ENCODE results near the gene PDXK. TPM values are rescaled to one million over a fixed set of nuclear protein-coding genes. Genes with fewer than 3 reads are reported as not detected.

PDXK gene
- polyA plus RNA-seq, 1 donor from 2014 or later, result 35.5 TPM

DNA sequence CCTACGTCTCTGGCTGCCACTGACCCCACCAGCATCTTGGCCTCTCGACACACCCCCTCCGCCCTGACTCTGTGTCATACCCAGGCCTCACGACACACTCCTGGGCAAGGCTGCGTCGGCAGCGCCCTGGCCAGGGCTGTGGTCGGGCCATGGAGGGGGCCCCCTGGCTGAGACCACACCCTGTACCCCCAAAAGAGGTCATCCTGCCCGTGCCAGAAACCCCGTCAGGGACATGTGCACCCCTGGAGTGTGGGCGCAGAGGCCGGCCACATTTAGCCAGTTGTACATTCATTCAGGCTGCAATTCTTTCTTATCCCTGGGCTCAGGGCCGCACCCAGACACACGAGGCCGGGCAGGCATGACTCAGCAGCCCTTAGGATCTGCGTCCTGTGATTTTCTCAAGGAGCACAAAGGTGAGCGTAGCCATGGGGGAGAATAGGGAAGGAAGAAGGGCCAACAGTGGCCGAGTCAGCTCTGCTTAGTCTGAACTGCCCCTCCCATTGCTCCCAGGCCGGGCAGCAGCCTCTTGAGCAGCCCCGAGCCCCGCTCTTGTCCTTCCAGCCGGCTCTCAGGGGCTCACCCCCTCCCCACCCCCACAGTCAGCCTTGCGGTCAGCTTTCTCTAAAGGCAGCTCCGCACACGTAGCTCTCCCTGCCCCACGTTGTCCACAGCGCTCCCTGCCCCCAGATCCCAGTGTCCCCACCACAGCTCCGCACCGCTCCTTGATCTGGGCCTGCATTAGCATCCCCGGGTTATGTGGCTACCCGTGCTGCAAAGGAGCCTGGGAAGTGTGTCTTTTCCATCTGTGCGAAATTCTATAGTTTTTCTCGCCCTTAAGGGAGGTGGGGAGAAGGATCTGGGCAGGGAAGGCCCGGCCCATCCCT lies 49.3 kb downstream of the PDXK start:
- H3K4me1 Mint-ChIP-seq, result peaks cover 0 to 8% (median 3%) of the 10 kb centered on the region in 3 donors
- H3K36me3 Mint-ChIP-seq, result no peaks in the 10 kb centered on the region
- peak overlapping the region in 1 of 4 donors; percentile 28 for H3K4me3 Mint-ChIP-seq
- peak overlapping the region in 1 of 3 donors; percentile 45 for H3K27ac Mint-ChIP-seq
- peaks cover 2% of the 10 kb centered on the region for H3K27me3 Mint-ChIP-seq
- H3K9me3 Mint-ChIP-seq, result no peaks in the 10 kb centered on the region

DNA sequence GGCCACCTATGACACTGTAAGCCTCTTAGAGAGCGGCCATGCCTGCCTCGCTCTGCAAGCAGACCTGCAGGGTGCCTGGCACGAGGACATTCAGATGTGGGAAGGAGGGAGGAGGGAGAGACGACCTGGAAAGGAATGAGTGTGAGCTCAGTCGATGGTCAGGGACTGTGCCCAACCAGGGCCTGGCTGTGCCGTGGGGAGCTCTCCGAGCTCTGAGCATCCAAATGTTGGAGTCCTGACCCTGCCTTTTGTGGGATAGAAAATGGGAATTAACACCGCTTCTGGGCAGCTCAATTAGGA lies 49.9 kb downstream of the PDXK start:
- Mint-ChIP-seq H3K4me1 (peaks cover 0 to 9% (median 3%) of the 10 kb centered on the region in 3 donors), H3K27ac (no peak overlapping the region), H3K9me3 (no peaks in the 10 kb centered on the region), H3K4me3 (peak overlapping the region in 1 of 4 donors; percentile 39), H3K36me3 (no peaks in the 10 kb centered on the region), H3K27me3 (peaks cover 2% of the 10 kb centered on the region)

- H3K27me3 Mint-ChIP-seq, result peaks cover 2% of the 10 kb centered on the region
- no peaks in the 10 kb centered on the region for H3K36me3 Mint-ChIP-seq
- no peak overlapping the region for H3K27ac Mint-ChIP-seq
- H3K4me1 Mint-ChIP-seq, result peaks cover 0 to 12% (median 3%) of the 10 kb centered on the region in 3 donors
- H3K4me3 Mint-ChIP-seq, result no peak overlapping the region
- no peaks in the 10 kb centered on the region for H3K9me3 Mint-ChIP-seq
Observed at GRCh38 chr21:43769325-43769958, 50.5 kb downstream of the PDXK start.

DNA sequence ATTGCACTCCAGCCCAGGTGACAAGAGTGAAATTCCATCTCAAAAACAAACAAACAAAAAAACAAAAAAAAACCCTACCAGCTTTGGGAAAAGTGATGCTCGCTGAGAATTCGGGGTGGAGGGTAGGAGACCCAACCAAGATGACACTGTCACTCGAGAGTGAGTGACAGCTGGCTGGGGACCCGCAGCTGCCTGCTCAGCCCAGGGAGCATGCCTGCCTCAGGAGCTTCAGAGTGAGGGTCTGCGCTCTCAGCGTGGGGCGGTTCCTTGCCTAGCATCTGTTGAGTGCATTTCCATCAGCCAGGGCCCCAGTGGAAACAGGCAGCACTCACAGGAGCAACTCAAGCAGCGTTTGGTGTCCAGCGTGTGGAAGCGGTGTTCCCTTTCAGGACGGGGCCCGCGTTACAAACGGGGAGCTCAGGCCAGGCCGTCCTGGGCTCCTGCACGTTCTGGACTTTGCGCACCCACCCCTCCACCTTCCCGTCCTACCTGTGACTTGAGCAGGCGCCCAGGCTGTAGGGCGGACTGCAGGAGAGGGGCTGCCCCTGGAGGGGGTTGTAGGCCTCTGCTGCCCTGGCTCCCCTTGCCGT lies 51.2 kb downstream of the PDXK start:
- H3K36me3 Mint-ChIP-seq, result no peaks in the 10 kb centered on the region
- peaks cover 2% of the 10 kb centered on the region for H3K27me3 Mint-ChIP-seq
- no peak overlapping the region for H3K27ac Mint-ChIP-seq

DNA sequence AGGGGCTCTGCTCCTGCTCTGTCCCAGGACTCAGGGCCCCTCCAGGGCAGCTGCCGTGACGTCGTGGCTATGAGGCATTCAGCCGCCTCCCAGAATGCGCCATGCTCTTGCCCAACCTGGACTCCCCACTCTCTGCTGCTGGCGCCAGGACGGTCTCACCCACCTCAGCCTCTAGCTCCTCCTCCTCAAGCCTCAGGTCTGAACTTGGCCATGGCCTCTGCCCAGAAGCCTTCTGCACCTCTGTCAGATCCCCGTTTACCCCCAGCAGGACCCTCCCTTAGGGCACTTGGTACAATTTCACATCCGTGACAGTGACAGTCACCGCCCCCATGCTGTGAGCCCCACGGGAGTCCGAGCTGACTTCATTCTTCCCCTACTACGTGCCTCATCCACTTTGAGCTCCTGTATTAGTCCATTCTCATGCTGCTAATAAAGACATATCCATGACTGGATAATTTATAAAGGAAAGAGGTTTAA lies 52.3 kb downstream of the PDXK start:
- Mint-ChIP-seq H3K4me1 (peaks cover 6 to 22% (median 6%) of the 10 kb centered on the region in 3 donors), H3K9me3 (no peaks in the 10 kb centered on the region), H3K4me3 (peak overlapping the region in 1 of 4 donors; percentile 68), H3K27ac (peak overlapping the region in 1 of 3 donors; percentile 10), H3K36me3 (no peaks in the 10 kb centered on the region), H3K27me3 (peaks cover 2% of the 10 kb centered on the region)

More for the DNA sequence above, 51.2 kb downstream of the PDXK start:
- Mint-ChIP-seq H3K9me3 (no peaks in the 10 kb centered on the region), H3K4me1 (peaks cover under 1 to 16% (median 3%) of the 10 kb centered on the region in 3 donors), H3K4me3 (no peak overlapping the region)

- H3K36me3 Mint-ChIP-seq, result no peaks in the 10 kb centered on the region
- no peaks in the 10 kb centered on the region for H3K9me3 Mint-ChIP-seq
- peaks cover 6 to 22% (median 6%) of the 10 kb centered on the region in 3 donors for H3K4me1 Mint-ChIP-seq
- H3K27me3 Mint-ChIP-seq, result peaks cover 2% of the 10 kb centered on the region
- peak overlapping the region in 1 of 3 donors; percentile 10 for H3K27ac Mint-ChIP-seq
- peak overlapping the region in 1 of 4 donors; percentile 68 for H3K4me3 Mint-ChIP-seq
Observed at GRCh38 chr21:43771698-43772424, 52.9 kb downstream of the PDXK start.

GRCh38 chr21:43772425-43772821 lies 53.5 kb downstream of the PDXK start:
- H3K4me1 Mint-ChIP-seq, result peaks cover 6 to 22% (median 6%) of the 10 kb centered on the region in 3 donors
- no peaks in the 10 kb centered on the region for H3K9me3 Mint-ChIP-seq
- H3K27ac Mint-ChIP-seq, result no peak overlapping the region
- no peak overlapping the region for H3K4me3 Mint-ChIP-seq
- H3K36me3 Mint-ChIP-seq, result no peaks in the 10 kb centered on the region
- H3K27me3 Mint-ChIP-seq, result peaks cover 2% of the 10 kb centered on the region

DNA sequence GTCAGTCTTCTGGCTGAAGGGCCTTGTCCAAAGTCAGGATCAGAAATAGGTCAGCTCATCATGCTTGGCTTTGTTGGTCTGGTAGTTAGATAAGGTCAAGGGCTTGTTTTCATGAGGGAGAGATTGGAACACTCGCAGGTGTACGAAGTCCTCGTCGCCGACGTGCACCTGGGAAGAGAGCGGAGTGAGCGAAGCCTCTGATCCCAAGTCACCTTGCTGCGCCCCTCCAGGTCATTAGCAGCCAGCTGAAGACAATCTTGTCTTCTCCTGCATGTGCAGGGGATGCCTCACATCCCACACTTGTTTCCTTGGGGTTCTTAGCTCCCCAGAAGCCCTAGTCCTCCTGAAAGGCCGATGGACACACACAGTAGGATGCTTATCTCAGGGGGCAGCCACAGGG lies 55.2 kb downstream of the PDXK start:
- Mint-ChIP-seq H3K9me3 (no peaks in the 10 kb centered on the region), H3K4me3 (peak overlapping the region in 3 of 4 donors; percentile 30 to 96 (median 94)), H3K27ac (peak overlapping the region in 1 of 3 donors; percentile 52), H3K4me1 (peaks cover 6 to 31% (median 15%) of the 10 kb centered on the region in 3 donors), H3K36me3 (no peaks in the 10 kb centered on the region), H3K27me3 (peaks cover 1% of the 10 kb centered on the region)

- peak overlapping the region; percentile 77 to 96 (median 80) for H3K27ac Mint-ChIP-seq
- H3K27me3 Mint-ChIP-seq, result peaks cover 1% of the 10 kb centered on the region
- H3K4me3 Mint-ChIP-seq, result peak overlapping the region; percentile 88 to 96 (median 94)
- H3K9me3 Mint-ChIP-seq, result no peaks in the 10 kb centered on the region
- H3K4me1 Mint-ChIP-seq, result peaks cover 6 to 30% (median 15%) of the 10 kb centered on the region in 3 donors
- H3K36me3 Mint-ChIP-seq, result no peaks in the 10 kb centered on the region
Observed at GRCh38 chr21:43775190-43775589, 56.3 kb downstream of the PDXK start.

DNA sequence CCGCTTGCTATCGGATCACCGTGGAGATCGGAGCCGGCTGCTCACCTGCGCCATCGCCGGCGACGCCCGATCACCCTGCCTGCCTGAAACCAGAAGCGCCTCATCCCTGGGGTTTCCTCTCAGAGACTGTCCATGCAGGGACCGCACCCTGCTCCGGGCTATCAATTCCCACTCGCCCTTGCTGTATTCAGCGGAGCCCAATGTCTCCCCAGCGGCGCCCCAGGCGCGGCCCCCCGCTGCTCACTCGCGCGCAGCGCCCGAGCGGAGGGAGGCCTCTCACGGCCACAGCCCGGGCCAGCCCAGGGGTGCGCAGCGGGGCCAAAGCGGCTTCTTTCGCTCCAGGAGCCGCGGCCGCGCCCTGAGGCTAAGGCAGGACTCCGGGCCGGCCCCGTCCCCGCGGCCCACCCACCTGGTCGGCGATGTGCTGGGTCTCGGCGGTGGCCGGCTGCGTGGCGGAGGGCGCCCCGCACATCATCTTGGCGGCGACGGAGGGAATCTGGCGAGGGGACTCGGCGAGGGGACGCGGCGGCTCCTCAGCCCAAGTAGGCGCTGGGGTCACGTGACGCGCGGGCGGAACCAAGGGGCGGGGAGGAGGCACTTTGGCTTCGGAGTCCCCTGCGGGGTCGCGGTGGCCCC lies 57.0 kb downstream of the PDXK start, which contains the start of gene CSTB:
Gene CSTB, minus strand, starts transcription at position 514 of the 636 bp plus-strand sequence. Its CDS starts 39 bp downstream, at position 475.
- no peaks in the 10 kb centered on the region for H3K36me3 Mint-ChIP-seq
- H3K4me3 Mint-ChIP-seq, result peak within 1 kb of the TSS; percentile 88 to 96 (median 94)
- H3K9me3 Mint-ChIP-seq, result no peaks in the 10 kb centered on the region
- peaks cover 1% of the 10 kb centered on the region for H3K27me3 Mint-ChIP-seq
- H3K4me1 Mint-ChIP-seq, result peaks cover 6 to 30% (median 15%) of the 10 kb centered on the region in 3 donors
- peak within 1 kb of the TSS; percentile 77 to 96 (median 80) for H3K27ac Mint-ChIP-seq

DNA sequence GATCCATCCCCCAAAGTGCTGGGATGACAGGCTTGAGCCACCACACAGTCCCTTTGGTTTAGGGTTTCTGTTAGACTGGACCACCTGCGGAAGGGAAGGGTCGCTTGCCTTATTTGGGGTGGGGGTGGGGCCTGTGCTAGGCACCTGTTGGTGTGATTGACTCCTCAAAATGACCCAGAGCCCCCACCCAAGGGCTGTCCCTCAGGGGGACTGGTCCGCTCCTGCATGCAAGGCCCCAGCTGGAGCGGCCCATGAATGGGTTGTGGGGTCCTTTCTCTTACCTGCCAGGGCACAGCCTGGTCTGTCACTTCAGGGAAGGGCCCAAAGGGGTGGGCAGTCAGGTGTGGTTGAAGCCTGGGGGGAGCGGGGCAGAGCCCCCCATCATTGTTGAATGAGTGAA lies 59.0 kb downstream of the PDXK start:
- Mint-ChIP-seq H3K9me3 (no peaks in the 10 kb centered on the region), H3K4me3 (peak overlapping the region in 3 of 4 donors; percentile 66 to 87 (median 85)), H3K36me3 (no peaks in the 10 kb centered on the region), H3K4me1 (peaks cover 6 to 26% (median 13%) of the 10 kb centered on the region in 3 donors), H3K27me3 (peaks cover 1% of the 10 kb centered on the region), H3K27ac (peak overlapping the region in 1 of 3 donors; percentile 43)

DNA sequence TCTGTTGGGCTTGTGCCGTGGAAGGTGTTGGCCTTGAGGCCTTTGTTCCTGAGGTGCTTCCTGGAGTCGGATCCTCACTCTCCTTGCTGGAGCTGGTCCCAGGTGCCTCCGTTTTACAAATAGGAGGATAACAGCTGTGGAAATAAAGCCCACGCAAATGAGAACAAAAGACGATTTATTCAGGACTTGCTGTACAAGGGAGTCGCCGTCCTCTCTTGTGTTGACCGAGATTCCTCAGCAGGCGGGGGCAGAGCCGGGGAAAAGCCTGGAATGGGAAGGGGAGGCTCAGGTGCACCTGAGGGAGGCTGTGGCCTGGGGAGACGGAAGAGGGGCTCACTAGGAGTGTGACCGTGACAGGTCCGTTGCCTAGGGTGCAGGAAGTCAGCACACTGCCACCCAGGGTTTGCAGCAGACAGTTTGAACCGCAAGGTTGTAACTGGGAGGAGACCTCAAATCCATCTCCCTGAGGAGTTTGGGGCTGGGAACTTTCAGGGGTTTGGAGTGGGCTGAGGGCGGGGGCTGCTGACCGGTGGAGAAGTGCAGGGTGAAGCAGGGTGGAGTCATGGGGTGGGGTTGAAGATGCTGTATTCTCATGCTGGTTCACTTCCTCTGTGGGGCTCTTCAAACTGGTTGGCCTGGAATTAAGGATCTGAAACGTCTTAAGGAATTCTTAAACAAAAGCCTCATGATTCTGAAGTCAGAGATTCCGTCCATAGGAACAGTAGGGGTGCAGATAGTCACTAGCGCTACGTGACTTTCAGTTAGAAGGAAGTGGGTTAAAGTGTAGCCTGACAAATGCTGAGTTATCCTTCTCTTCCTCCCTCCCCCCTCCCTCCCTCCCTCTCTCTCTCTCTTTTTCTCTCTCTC lies 59.8 kb downstream of the PDXK start:
- peak overlapping the region in 1 of 3 donors; percentile 43 for H3K27ac Mint-ChIP-seq
- peaks cover 6 to 24% (median 13%) of the 10 kb centered on the region in 3 donors for H3K4me1 Mint-ChIP-seq
- H3K36me3 Mint-ChIP-seq, result no peaks in the 10 kb centered on the region
- peak overlapping the region; percentile 10 to 85 (median 59) for H3K4me3 Mint-ChIP-seq
- no peaks in the 10 kb centered on the region for H3K9me3 Mint-ChIP-seq
- peaks cover 1% of the 10 kb centered on the region for H3K27me3 Mint-ChIP-seq

DNA sequence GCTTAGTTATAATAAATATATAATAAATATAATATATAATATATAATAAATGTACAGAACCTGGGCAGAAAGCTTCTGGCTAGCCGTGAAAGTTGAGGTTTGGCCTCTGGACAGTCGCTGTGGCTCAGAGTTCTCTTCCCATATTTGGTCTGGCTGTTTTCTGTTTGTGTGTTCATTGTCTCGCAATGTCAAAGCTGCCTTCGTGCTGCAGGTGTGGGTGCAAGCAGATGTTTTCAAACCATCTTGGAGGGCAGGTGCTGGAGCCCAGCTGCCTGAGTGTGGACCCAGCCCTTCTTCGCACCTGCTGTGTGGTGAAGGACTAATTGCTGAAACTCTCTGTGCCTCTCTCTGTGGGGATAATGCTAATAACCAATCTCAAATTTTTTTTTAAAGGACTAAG lies 60.7 kb downstream of the PDXK start:
- H3K4me1 Mint-ChIP-seq, result peaks cover 6 to 19% (median 13%) of the 10 kb centered on the region in 3 donors
- peaks cover 1% of the 10 kb centered on the region for H3K27me3 Mint-ChIP-seq
- no peaks in the 10 kb centered on the region for H3K9me3 Mint-ChIP-seq
- peak overlapping the region in 1 of 4 donors; percentile 53 for H3K4me3 Mint-ChIP-seq
- no peaks in the 10 kb centered on the region for H3K36me3 Mint-ChIP-seq
- H3K27ac Mint-ChIP-seq, result peak overlapping the region in 2 of 3 donors; percentile 24 to 51

Measured in IgD-negative memory B cell (primary cell).